IMR-90 (cell line): Measurements from ENCODE around the gene VSIG4. TPM values are rescaled to one million over a fixed set of nuclear protein-coding genes. Genes with fewer than 3 reads are reported as not detected.

Experiments
- ATAC-seq: fragments of 200-7000 bp; cut with Tn5 transposase; 2 replicates; pipeline ENCODE4 v1.9.1; 2020; ENCODE audit warnings: low read depth, mild to moderate bottlenecking, moderate library complexity
- BruUV-seq: library from RNA; stranded (reverse); fragments of 400-500 nt; replicated peaks from 2 replicates; lab custom pipeline; 2021; lab: Mats Ljungman, UMichigan
- CTCF ChIA-PET: fragments of 300-600 bp; formaldehyde crosslinking; extraction: SDS; loops from one replicate; lab custom pipeline; 2021; ENCODE audit warnings: antibody characterized with exemption; lab: Yijun Ruan, JAX
- POLR2A ChIA-PET: fragments of 300-600 bp; sonication (Branson Sonifier 250); formaldehyde crosslinking; loops from one replicate; lab custom pipeline; 2022; ENCODE audit warnings: antibody characterized with exemption; ENCODE audit not compliant: unreplicated experiment; lab: Charles Lee
- DNase-seq: peaks from one replicate; pipeline ENCODE4 v3.0.0; 2013
- H2AFZ ChIP-seq: replicated peaks from 2 replicates; pipeline ENCODE3; 2013; ENCODE audit warnings: low read length, mild to moderate bottlenecking; ENCODE audit not compliant: poor library complexity
- H2AK5ac ChIP-seq: 2 replicates; pipeline ENCODE4 v1.6.1; 2013; ENCODE audit warnings: low read depth, low read length, inconsistent platforms
- H2AK9ac ChIP-seq: replicated peaks from 2 replicates; pipeline ENCODE3; 2013; ENCODE audit warnings: mild to moderate bottlenecking, low read depth, low read length, moderate library complexity; ENCODE audit not compliant: poor library complexity
- H2BK120ac ChIP-seq: 2 replicates; pipeline ENCODE4 v1.6.1; 2013; ENCODE audit warnings: low read depth, low read length, inconsistent platforms
- H2BK15ac ChIP-seq: 3 replicates; pipeline ENCODE4 v1.6.1; 2013; ENCODE audit warnings: low read depth, low read length, inconsistent platforms
- H2BK20ac ChIP-seq: 2 replicates; pipeline ENCODE4 v1.6.1; 2013; ENCODE audit warnings: low read depth, mild to moderate bottlenecking, inconsistent platforms, low read length, moderate library complexity
- H2BK5ac ChIP-seq: 2 replicates; pipeline ENCODE4 v1.6.1; 2013; ENCODE audit warnings: mild to moderate bottlenecking, low read depth, low read length, inconsistent platforms; ENCODE audit not compliant: poor library complexity, severe bottlenecking
- H3K14ac ChIP-seq: replicated peaks from 2 replicates; pipeline ENCODE4 v1.6.1; 2013; ENCODE audit warnings: low read depth, low read length, inconsistent platforms
- H3K18ac ChIP-seq: 2 replicates; pipeline ENCODE4 v1.6.1; 2013; ENCODE audit warnings: low read depth, low read length, control low read depth
- H3K23ac ChIP-seq: 2 replicates; pipeline ENCODE4 v1.6.1; 2013; ENCODE audit warnings: low read depth, low read length, inconsistent platforms
- H3K27ac ChIP-seq: 2 replicates; pipeline ENCODE4 v1.5.1; 2013; ENCODE audit warnings: mild to moderate bottlenecking, control low read depth, low read length; ENCODE audit not compliant: insufficient read depth
- H3K27me3 ChIP-seq: 2 replicates; pipeline ENCODE4 v1.6.1; 2013; ENCODE audit warnings: low read length; ENCODE audit not compliant: control insufficient read depth, insufficient read depth
- H3K36me3 ChIP-seq: 2 replicates; pipeline ENCODE4 v1.6.1; 2013; ENCODE audit warnings: low read length, mixed read lengths; ENCODE audit not compliant: control insufficient read depth, insufficient read depth
- H3K4ac ChIP-seq: 2 replicates; pipeline ENCODE4 v1.6.1; 2013; ENCODE audit warnings: low read depth, low read length, inconsistent platforms
- H3K4me1 ChIP-seq: 2 replicates; pipeline ENCODE4 v1.6.1; 2013; ENCODE audit warnings: low read length, mixed read lengths; ENCODE audit not compliant: control insufficient read depth, insufficient read depth
- H3K4me2 ChIP-seq: 2 replicates; pipeline ENCODE4 v1.6.1; 2013; ENCODE audit warnings: low read depth, mild to moderate bottlenecking, control low read depth, low read length, moderate library complexity
- H3K4me3 ChIP-seq: 2 replicates; pipeline ENCODE4 v1.5.1; 2013; ENCODE audit warnings: low read depth, mild to moderate bottlenecking, control low read depth, low read length, moderate library complexity; ENCODE audit not compliant: insufficient read depth
- H3K56ac ChIP-seq: 2 replicates; pipeline ENCODE4 v1.6.1; 2013; ENCODE audit warnings: low read length, inconsistent platforms; ENCODE audit not compliant: insufficient read depth; ENCODE audit errors: extremely low read depth
- H3K79me1 ChIP-seq, 2 experiments: 2 replicates each; pipeline ENCODE4 v1.6.1; 2013; ENCODE audit warnings: low read length in 2 of 2, inconsistent platforms in 1 of 2, low read depth in 1 of 2
- H3K9ac ChIP-seq: 2 replicates; pipeline ENCODE4 v1.6.1; 2013; ENCODE audit warnings: low read depth, low read length, control low read depth
- H3K9me1 ChIP-seq: 2 replicates; pipeline ENCODE4 v1.6.1; 2013; ENCODE audit warnings: low read length, inconsistent platforms; ENCODE audit not compliant: insufficient read depth
- H3K9me3 ChIP-seq: 2 replicates; pipeline ENCODE4 v1.6.1; 2013; ENCODE audit warnings: low read length; ENCODE audit not compliant: control insufficient read depth, insufficient read depth
- H4K20me1 ChIP-seq: 2 replicates; pipeline ENCODE4 v1.6.1; 2013; ENCODE audit warnings: low read length, inconsistent platforms; ENCODE audit not compliant: insufficient read depth
- H4K5ac ChIP-seq: 2 replicates; pipeline ENCODE4 v1.6.1; 2013; ENCODE audit warnings: mild to moderate bottlenecking, low read depth, low read length, control low read depth
- H4K8ac ChIP-seq, 2 experiments: 2 replicates each; pipeline ENCODE4 v1.6.1; 2013; ENCODE audit warnings: low read depth in 2 of 2, low read length in 2 of 2, control low read depth in 1 of 2, inconsistent platforms in 1 of 2
- H4K91ac ChIP-seq: 2 replicates; pipeline ENCODE4 v1.6.1; 2013; ENCODE audit warnings: low read depth, low read length, inconsistent platforms; ENCODE audit not compliant: insufficient read depth
- BHLHE40 ChIP-seq: fragments of 150-350 bp; IDR thresholded peaks from 2 replicates; pipeline ENCODE4 v1.6.1; 2016; ENCODE audit warnings: mild to moderate bottlenecking, low read depth, low read length
- CEBPB ChIP-seq: IDR thresholded peaks from 2 replicates; pipeline ENCODE4 v1.6.1; 2012; ENCODE audit warnings: low read depth, low read length, improper control_type of control experiment
- RAD21 ChIP-seq: IDR thresholded peaks from 2 replicates; pipeline ENCODE4 v1.6.1; 2012; ENCODE audit warnings: low read length, improper control_type of control experiment
- SMC3 ChIP-seq: fragments of 150-350 bp; IDR thresholded peaks from 2 replicates; pipeline ENCODE4 v1.6.1; 2016; ENCODE audit warnings: low read depth, mild to moderate bottlenecking, antibody characterized with exemption, low read length, moderate library complexity
- USF2 ChIP-seq: fragments of 150-350 bp; IDR thresholded peaks from 2 replicates; pipeline ENCODE4 v1.6.1; 2017; ENCODE audit warnings: mild to moderate bottlenecking, antibody characterized with exemption, low read length, low read depth
- WGBS, 2 experiments: methylation state at CpG; one replicate each; pipeline versions ENCODE4 v1.1.5 to v1.1.7; 2013; ENCODE audit warnings: missing lambda C conversion rate in 2 of 2; ENCODE audit not compliant: insufficient read length in 1 of 2; ENCODE audit errors: extremely low coverage in 2 of 2; 5-methylcytosine and 5-hydroxymethylcytosine counted together
- dilution Hi-C: fragments of 300-500 bp; cut with HindIII; formaldehyde crosslinking; loops from one replicate; pipeline ENCODE4 v1.14.3; 2018; ENCODE audit warnings: low sequenced_read_pairs; ENCODE audit not compliant: unreplicated experiment
- in situ Hi-C: fragments of 300-500 bp; cut with MboI; formaldehyde crosslinking; loops from 3 replicates; pipeline ENCODE4 v1.14.3; 2019; ENCODE audit warnings: low sequenced_read_pairs, inconsistent platforms, mixed read lengths
- intact Hi-C: fragments of 100-400 bp; cut with micrococcal nuclease; formaldehyde crosslinking; loops from 2 replicates; pipeline ENCODE4 v1.10.0; 2022
- polyA plus RNA-seq, 3 experiments: library from polyadenylated mRNA; depleted of rRNA; stranded (reverse); fragments of >200 nt; gene quantifications; 2 replicates each; pipeline ENCODE4 v1.2.3, GENCODE V29; 2012; ENCODE audit warnings: low replicate concordance in 1 of 3
- total RNA-seq: library from RNA; depleted of rRNA; stranded (reverse); fragments of >200 nt; gene quantifications from 2 replicates; pipeline ENCODE4 v1.2.3, GENCODE V29; 2012

VSIG4 gene
- total and polyA plus RNA-seq, 2 of the 4 experiments (the other 2 are of a cell fraction) = not detected

GRCh38 chrX:66015900-66016689 lies 23.8 kb downstream of the VSIG4 start:
- no peak overlapping the region for H3K9ac ChIP-seq
- H2BK120ac ChIP-seq = no peak overlapping the region
- H3K18ac ChIP-seq = no peak overlapping the region
- H2BK20ac ChIP-seq = no peak overlapping the region
- no peak overlapping the region for H3K56ac ChIP-seq
- no peak overlapping the region for H3K4me3 ChIP-seq
- no peak overlapping the region for H2AK9ac ChIP-seq
- dilution Hi-C loops (no loop called here), in situ Hi-C loops (no loop called here), intact Hi-C loops (no loop called here)
- no peak overlapping the region for H3K23ac ChIP-seq
- H4K8ac ChIP-seq = no peak overlapping the region
- no peaks in the 10 kb centered on the region for H3K79me1 ChIP-seq
- H3K27me3 ChIP-seq = peaks cover 6% of the 10 kb centered on the region
- no peak overlapping the region for H3K4ac ChIP-seq
- ATAC-seq (no peak), DNase-seq (no peak)
- ChIA-PET POLR2A (no interaction called here), CTCF (no interaction called here)
- H4K5ac ChIP-seq = no peak overlapping the region
- no TSS peak for BruUV-seq
- WGBS, 2 experiments = no CpG with 5 or more reads among the region's 1 CpG
- H3K14ac ChIP-seq = no peak overlapping the region
- H3K4me1 ChIP-seq = no peaks in the 10 kb centered on the region
- no peak overlapping the region for H2AFZ ChIP-seq
- TF ChIP-seq SMC3 (no peak), RAD21 (no peak), BHLHE40 (no peak), CEBPB (no peak), USF2 (no peak)
- H3K9me3 ChIP-seq = no peaks in the 10 kb centered on the region
- no peak overlapping the region for H3K27ac ChIP-seq
- no peak overlapping the region for H2BK5ac ChIP-seq
- H4K91ac ChIP-seq = no peak overlapping the region
- no peak overlapping the region for H2AK5ac ChIP-seq
- no peaks in the 10 kb centered on the region for H3K36me3 ChIP-seq
- no peak overlapping the region for H3K4me2 ChIP-seq
- no peaks in the 10 kb centered on the region for H4K20me1 ChIP-seq
- H3K9me1 ChIP-seq = no peaks in the 10 kb centered on the region
- no peak overlapping the region for H2BK15ac ChIP-seq
